G401.6 (cell line): Measurements from ENCODE around the gene SYCE3.
"Not testable (repeated sequence)": the region's sequence is repeated elsewhere in the genome, so short reads cannot be mapped to it uniquely, and the experiment has no call there.

Experiments used
- FAIRE-seq: peaks from 2 replicates; lab custom pipeline; 2012; peaks lifted over from hg19 to GRCh38; lab: Jason Lieb, UNC

SYCE3 gene

DNA sequence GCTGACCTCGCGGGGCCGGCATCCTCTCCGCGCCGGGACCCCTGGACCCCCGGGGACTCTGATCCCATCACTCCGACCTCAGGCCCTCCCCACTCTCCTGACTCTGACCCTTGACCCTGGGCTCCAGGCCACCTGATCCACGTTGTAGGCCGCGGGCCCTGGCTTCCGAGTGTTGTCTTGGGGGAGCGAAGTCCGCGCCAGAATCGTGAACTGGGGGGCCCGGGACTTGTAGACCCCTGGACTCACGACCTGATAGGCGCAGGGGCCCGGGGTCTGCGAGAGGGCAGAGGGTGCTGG, 32.2 kb downstream of the SYCE3 start:
- no peak for FAIRE-seq

DNA sequence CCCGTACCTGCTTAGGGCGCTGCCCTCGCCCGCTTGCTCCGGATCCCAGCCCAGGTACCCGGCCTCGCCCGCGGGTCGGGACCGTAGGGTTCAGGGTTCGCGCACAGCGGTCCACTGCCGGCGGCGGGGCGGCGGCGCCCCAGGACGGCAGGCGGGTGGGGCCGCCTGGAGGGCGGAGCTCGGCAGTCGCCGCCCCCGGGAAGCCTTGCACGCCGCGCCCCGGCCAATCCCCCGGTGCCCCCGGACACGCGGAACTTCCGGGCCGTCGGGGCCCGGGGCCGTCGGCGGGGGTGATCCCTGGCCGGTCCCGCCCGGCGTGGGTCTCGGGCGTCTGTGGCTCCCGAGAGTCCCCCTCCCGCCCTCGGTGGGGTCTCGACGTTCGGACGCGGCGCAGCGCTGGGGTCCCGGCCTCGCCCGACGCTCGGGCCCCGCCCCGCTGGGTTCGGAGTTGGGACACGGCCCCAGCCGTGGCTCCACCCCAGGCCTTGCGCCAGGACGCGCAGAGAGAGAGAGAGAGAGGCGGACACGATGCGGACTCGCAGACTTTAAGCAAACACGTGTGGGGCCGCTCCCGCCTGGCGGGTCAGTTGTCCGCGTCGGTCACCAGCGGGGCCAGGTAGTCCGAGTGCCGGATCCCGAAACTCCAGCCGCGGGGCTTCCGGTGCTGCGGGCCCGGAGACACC, 32.7 kb downstream of the SYCE3 start, which contains the start of gene TYMP:
TYMP (minus strand) TSS at position 116 of the 683 bp plus-strand sequence. CDS start 303 bp downstream, outside the sequence.
- no peak for FAIRE-seq

DNA sequence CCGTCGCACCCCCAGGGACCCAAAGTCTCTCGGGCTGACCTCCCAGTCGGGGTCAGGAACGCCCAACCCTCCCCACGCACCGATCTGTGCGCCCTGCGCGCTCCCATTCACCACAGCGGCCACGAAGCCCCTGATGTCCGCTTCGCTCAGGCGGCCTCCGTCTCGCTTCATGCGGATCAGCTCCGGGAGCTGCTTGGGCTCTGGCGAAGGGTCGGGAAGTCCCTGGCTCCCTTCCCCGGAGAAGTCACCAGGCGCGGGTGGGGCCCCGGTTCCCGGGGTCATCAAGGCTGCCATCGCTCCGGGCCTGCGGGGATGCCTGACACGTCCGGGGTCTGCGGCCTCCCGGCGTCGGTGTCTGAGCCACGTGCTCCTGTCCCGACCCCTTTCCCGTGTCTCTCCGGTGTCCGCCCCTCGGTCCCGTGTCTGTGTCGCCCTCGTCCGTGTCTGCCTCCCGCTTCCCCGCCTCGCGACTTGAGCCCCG, 33.3 kb downstream of the SYCE3 start:
- FAIRE-seq = no peak

DNA sequence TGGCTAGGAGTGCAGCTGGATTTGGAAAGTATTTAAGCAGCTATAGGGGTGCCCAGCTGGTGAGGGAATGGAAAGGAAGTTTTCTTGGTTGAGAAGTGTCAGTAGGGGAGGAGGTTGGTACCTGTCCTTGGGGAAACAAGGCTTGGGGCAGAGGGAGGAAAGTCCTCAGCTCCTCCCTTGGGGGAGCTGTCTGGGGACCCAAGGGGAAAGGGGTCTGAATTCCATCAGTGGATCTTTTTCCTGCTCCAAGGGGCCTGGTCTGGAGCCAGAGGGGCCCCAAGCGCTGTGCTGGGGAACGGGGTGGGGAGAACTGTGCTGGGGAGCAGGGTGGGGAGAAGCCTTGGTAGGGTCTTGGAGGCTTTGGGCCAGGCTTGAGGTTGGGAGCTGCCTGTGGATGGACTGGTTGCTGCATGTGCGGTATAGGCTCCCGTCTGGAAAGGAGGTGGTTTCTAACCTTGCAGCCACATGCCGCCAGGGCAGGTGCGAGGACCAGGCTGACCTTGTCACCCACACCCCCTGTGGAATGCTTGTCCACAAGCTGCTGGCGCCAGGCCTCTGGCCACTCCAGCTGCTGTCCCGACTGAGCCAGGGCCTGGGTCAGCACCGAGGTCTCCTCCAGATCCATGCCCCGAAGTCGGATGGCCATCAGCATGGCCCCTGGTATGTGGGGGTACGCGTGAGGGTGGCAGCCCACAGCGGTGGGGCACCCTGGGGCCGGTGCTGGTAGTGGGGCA, 33.9 kb downstream of the SYCE3 start:
- no peak for FAIRE-seq

DNA sequence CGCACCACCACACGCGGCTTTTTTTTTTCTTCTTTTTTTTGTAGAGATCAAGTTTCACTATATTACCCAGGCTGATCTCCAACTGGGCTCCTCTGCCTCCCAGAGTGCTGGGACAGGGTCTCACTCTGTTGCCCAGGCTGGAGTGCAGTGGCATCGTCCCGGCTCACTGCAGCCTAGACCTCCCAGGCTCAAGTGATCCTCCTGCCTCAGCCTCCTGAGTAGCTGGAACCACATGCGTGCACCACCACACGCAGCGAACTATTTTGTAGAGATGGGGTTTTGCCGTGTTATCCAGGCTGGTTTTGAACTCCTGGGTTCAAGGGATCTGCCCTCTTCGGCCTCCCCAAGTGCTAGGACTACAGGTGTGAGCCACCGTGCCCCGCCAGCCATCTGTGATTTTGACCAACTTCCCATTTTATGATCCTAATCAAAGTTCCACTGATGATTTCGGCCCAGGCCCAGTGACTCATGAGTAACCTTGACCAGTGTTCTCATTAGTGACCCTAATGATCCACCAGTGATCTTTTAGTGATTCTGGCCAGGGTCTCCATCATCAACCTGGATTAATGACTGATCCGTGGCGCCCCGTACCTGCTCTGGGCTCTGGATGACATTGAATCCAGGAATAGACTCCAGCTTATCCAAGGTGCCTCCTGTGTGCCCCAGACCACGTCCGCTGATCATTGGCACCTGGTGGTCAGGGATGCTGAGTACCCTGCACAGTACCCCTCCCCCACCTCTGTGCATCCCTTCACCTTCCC, 34.6 kb downstream of the SYCE3 start:
- no peak for FAIRE-seq

DNA sequence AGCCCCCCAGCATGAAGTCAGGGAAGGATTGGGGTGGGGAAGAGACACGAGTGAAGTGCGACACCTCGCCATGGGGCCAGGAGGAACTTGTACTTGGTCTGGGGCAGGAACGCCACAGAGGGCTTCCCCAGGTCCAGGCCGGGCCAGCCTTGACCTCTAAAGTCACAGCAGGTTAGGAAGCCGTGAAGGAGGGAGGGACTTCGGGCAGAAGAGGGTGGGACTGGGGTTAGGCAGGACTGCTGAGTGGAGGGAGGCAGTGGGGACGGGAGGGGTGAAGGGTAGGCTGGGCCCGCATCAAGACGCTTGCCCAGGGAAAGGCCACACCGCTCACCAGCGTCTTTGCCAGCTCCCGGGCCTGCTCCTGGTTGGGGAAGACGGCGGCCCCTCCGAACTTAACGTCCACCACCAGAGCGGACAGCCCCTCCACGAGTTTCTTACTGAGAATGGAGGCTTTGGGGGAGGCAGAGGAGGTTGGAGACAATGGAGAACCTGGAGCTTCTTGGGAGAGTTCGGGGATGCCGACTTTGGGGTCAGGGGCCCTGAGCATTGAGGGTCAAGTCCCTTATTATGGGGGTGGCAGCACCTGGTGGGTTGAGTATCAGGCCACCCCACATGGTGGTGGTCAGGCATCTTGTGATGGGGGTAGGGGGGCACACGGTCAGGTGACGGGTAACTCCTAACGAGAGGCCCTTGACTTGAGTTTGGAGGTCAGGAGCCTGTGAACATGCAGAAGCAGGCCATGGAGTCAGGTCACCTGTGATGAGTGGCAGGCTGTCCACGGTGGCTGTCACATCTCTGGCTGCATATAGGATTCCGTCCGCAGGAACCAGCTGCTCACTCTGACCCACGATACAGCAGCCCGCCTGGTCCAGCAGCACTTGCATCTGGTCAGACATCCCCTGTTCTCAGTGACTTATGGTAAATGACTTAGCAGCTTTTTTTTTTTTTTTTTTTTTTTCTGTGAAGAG, 35.6 kb downstream of the SYCE3 start:
- no peak for FAIRE-seq

DNA sequence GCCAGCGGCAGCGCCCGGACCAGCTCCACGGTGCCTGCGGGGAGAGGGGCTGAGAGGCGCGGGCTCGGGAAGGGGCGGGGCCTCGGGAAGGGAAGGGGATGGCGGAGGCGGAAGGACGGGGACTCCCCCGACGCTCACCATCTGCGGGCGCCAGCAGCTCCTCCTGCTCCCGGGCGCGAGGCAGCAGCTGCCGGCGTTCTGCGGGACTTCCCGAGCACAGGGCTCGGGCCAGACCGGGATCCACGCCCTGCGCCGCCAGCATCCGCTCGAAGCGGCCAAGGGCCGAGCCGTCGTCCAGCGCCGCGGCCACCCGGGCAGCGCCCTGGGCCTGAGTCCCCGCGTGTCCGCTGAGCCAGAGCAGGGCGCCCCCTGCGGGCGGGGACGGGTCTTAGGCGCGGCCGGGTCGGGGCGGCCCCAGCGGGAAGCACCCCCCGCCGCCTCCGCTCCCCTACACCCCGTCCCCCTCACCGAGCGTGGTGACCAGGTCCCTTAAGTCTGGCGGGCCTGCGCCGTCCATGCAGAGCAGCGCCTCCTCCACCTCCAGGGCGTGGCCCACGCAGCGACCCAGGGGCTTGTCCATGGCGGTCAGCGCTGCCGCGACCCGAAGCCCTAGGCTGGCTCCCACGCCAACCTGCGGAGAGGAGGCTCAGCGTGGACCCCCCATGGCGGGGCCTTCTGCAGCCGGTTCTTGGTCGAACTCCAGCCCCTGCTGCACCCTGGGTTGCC, 36.4 kb downstream of the SYCE3 start:
- no peak for FAIRE-seq

DNA sequence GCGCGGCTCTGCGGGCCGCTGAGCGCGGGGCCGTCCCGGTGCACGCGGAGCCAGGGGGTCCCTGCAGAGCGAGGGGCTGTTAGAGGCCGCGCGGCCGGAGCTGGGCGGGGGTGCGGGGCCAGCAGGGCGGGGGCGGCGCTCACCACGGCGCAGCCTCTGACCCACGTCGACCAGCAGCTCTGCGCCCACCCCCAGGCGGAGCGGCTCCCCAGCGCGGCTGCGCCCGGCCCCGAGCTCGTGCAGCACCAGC, 36.9 kb downstream of the SYCE3 start:
- no peak for FAIRE-seq

DNA sequence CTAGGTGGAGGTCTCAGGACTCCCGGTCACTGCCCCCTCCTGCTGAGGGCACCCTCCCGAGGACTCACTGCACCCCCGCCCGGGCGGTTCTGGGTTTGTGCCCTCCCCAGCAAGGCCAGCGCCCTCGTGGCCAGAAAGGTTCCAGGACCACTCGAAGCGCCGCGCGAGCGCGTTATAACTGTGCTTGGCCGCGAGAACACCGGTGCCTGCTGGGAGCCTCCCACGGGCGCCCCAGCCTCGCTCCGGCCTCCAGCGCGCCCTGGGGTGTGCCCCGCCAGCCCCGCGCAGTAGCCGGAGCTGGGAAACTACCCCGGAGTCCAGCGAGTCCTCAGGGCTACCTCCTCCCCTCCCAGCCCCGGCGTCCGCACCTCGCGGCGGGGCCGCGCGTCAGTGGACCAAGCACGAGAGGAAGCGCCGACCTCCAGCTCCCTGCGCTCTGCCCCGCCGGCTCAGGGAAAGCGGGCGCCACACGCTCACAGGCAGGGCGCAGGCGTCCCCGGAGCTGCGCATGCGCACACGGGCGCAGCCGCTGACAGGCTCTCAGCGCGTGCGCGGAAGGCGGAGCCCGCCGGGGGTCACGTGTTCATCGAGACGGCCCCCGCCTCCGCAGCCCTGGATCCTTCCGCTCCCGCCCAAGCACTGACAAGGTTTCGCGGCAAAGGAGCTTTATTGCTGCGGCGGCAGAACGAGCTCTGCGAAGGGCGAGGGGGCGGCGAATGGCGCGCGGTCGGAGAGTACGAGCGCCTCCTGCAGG, 37.4 kb downstream of the SYCE3 start, which contains the start of gene SCO2:
SCO2 (minus strand) TSS at position 495 of the 754 bp plus-strand sequence. CDS start 1,187 bp downstream, outside the sequence.
- FAIRE-seq = peak; percentile 89

DNA sequence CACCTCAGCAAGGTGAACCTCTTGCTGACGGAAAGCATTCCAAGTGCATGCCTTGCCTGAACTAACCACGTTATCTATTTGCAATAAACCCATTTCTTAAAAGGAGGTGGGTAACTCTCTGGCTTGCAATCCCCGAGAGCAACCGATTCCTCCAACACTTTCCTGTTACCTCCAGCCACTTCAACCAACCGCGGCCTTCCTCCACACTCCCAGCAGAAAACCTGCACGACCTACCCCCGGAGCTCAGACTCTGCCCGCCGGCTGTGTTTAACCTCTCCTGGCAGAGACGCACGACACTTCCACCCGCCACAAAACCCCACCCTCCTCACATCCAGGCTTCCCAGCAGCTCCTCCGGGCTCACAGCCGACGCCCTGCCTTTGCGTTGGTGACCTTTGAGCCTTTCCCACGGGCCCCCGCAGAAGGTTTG, 38.0 kb downstream of the SYCE3 start:
- FAIRE-seq = no peak

DNA sequence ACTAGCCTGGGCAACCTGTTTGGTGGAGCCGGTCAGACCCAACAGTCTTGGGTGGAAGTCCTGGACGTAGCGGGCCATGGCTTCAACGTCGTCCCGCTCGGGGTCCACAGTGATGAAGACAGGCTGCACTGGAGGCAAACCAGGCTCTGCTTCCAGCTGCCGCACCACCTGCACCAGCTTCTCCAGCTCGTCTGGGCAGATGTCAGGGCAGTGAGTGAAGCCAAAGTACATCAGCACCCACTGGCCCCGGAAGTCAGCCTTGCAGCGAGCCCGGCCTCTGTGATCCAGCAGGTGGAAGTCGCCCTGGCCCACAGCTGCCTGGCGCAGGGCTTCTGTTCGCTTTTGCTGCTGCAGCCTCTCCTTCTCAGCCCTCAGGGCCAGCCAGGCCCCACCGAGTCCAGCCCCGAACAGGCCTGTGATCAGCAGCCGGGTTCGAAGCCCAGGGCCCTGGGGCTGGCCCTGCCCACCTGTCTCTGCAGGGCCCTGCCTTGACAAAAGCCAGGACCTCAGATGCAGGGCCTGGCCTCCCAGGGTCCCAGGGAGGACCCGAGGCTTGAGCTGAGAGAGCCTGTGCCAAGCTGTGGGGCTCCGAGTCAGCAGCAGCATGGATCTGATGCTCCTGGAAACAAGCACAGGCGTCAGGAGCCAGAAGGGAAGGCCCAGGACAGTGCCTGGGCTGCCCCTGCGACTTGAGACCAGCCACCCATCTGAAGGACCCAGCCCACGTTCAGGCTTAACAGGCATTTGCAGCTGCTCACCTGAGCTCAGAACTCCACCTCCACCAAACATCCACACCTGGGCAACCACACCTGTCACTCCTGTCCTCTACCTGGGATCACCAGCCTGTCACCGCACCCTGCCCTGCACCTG, 38.7 kb downstream of the SYCE3 start:
- no peak for FAIRE-seq

DNA sequence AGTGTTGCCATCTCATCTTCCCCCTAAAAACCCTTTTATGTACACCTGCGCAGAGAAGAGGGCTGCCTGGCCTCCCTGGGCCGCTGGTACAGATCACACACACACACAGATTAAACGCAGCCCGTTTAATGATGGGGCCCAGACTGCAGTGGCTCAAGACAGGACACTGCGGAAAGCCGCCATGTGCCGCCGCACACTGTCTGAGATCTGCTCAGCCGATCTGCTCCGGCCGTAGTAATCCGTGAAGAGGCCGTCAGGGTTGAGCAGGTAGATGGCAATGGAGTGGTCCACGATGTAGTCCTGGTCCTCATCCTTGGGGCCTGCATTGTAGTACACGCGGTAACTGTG, 39.3 kb downstream of the SYCE3 start:
- no peak for FAIRE-seq

DNA sequence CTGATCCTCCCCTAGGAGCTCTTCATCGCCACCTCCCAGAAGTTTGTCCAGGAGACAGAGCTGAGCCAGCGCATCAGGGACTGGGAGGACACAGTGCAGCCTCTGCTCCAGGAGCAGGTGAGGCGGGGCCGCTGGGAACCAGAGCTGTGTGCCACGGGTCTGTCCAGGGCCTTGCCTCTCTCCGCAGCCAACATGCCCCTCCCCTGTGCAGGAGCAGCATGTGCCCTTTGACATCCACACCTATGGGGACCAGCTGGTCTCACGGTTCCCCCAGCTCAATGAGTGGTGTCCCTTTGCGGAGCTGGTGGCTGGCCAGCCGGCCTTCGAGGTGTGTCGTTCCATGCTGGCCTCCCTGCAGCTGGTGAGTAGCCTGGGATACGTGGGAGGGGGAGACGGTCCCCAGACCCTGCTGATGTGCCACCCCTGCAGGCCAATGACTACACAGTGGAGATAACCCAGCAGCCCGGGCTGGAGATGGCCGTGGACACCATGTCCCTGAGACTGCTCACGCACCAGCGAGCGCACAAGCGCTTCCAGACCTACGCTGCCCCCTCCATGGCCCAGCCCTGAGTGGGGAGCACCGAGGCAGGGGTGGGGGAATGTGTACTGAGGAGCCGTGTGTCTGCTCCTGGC, 39.8 kb downstream of the SYCE3 start:
- no peak for FAIRE-seq

DNA sequence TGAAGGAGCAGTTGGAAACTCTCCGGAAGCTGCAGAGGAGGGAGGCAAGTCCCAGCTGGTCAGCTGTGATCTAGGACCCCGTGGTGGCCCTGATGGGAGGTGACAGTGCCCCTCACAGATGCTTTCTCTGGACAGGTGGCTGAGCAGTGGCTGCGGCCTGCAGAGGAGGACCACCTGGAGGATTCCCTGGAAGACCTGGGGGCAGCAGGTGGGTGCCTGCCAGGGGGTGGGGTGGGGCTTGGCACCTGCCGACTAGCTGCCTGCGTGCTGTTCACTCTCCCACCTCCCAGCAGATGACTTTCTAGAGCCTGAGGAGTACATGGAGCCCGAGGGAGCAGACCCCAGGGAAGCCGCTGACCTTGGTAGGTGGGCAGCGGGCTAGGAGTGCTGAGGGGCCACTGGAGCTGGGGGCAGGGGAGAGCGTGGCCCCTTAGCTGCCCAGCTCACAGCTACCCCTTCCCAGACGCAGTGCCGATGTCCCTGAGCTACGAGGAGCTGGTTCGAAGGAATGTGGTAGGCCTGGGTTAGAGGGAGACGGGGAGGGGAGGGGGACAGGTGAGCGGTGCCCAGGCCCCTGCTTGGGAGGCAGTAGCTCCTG, 40.4 kb downstream of the SYCE3 start:
- FAIRE-seq = no peak

DNA sequence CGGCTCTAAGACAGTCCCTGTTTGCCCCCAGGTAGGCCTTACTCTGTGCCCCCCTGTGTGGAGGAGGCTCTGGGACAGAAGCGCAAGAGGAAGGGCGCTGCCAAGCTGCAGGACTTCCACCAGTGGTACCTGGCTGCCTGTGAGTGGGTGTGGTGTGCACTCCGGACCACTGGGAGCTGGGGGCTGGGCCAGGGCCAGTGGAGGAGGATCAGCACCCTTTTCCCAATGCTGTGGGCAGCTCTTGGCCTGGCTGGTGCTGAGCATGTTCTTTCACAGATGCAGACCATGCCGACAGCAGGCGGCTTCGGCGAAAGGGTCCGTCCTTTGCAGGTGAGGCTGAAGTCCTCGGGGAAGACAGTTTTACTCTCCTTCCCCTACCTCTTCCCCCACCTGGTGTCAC, 41.0 kb downstream of the SYCE3 start:
- no peak for FAIRE-seq

DNA sequence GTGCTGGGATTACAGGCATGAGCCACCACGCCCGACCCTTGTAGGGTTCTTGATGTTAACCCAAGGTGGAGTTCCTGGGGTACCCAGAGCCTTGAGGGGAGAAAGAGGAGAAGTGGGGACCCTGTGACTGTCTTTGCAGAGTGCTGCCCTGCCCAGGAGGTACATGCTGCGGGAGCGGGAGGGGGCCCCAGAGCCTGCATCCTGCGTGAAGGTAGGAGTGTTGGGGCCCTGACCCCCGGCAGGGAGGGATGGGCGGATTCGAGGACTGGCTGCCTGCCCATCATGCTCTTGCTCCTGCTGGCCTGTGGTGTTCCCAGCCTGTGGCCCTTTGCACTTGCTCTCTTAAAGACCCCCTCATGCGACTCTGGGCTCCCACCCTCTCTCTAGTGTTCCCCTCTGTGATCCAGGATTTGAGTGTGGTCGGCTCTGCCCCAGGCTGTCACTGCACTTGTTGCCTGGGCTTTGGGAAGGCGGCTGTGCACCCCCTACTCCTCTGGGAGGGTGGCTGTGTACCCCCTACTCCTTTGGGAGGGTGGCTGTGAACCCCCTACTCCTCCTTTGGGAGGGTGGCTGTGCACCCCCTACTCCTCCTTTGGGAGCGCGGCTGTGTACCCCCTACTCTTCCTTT, 41.8 kb downstream of the SYCE3 start:
- FAIRE-seq = no peak

DNA sequence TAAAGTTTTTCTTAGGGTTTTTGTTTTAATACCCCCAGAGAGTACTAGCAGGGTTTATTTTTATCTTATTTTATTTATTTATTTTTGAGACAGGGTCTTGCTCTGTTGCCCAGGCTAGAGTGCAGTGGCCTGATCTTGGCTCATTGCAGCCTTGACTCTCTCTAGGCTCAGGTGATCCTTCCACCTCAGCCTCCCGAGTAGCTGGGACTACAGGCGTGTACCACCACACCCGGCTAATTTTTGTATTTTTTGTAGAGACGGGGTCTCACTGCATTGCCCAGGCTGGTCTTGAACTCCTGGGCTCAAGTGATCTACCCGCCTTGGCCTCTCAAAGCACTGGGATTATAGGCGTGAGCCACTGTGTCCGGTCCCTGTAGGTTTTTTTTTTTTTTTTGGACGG, 42.5 kb downstream of the SYCE3 start:
- FAIRE-seq = not testable (repeated sequence)

DNA sequence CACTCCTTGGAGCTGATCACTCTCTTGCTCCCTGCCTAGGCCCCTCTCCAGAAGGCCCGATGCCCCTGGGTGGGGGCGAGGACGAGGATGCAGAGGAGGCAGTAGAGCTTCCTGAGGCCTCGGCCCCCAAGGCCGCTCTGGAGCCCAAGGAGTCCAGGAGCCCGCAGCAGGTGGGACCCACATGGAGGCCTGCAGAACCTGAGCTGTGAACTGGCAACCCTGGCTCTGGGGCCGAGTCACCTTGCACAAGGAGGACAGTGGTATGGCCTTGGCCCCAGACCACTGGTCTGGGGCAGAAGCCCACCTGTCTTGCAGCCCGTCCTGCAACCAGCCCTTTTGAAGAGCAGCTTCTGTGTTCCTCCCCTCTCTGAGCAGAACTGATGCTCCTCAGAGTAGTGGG, 43.6 kb downstream of the SYCE3 start:
- FAIRE-seq = no peak
